ENCODE results near the gene KCNIP2.

DNA sequence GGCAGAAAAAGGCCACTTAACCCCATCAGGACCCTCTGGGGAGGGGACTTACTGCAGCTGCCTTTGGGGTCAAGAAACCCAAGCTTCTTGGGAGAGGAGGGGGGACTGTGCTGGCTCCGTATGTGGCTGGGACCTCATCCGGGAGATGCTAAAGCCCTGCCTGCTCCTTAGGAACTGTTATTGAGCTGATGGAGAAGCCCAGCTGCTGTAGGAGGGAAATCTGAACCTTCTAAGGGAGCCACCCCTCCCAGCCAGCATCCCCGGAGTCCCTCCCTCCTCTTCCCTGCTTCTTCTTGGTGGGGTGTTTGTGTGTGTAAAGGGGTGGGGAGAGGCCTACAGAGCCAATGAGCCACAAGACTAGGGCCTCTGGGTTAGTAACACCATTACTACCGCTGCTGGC is 8.2 kb downstream of the KCNIP2 start:
- TF ChIP-seq FOXM1 (IDR thresholded peaks at IDR 0.05; ENCODE audit: borderline replicate concordance) (no peak), TARDBP (IDR thresholded peaks at IDR 0.05) (no peak), NFRKB (IDR thresholded peaks at IDR 0.05) (no peak), HDGF (IDR thresholded peaks at IDR 0.05; ENCODE audit: borderline replicate concordance) (no peak), CTBP1 (IDR thresholded peaks at IDR 0.05; ENCODE audit: borderline replicate concordance) (no peak), LEF1 (IDR thresholded peaks at IDR 0.05; ENCODE audit: borderline replicate concordance) (no peak), SP1 (IDR thresholded peaks at IDR 0.05) (no peak), BHLHE40 (IDR thresholded peaks at IDR 0.05; ENCODE audit: borderline replicate concordance) (no peak), ARNT (IDR thresholded peaks at IDR 0.05) (no peak), SUZ12 (IDR thresholded peaks at IDR 0.05) (no peak), PKNOX1 (IDR thresholded peaks at IDR 0.05) (no peak), FOXK2 (IDR thresholded peaks at IDR 0.05) (no peak)

All from HEK293T (cell line).